A549 (cell line): ENCODE data around the gene VCY1B. TPM values are rescaled to one million over a fixed set of nuclear protein-coding genes. Genes with fewer than 3 reads are reported as not detected.
"Not testable (repeated sequence)": the region's sequence is repeated elsewhere in the genome, so short reads cannot be mapped to it uniquely, and the experiment has no call there.

Experiments
- ATAC-seq, 2 experiments: fragments of 200-7000 bp in 1 of 2; fragments of >200 bp in 1 of 2; cut with Nextera tagmentation in 1 of 2; cut with Tn5 transposase in 1 of 2; 3 replicates each; pipeline versions ENCODE4 v1.8.0 to v1.9.1; 2018 to 2020; ENCODE audit warnings: mild to moderate bottlenecking in 1 of 2, moderate library complexity in 1 of 2
- CTCF ChIA-PET: fragments of 300-600 bp; sonication (Branson Sonifier 250); formaldehyde crosslinking; extraction: SDS; loops from one replicate; lab custom pipeline; 2021; ENCODE audit warnings: antibody characterized with exemption, inconsistent platforms; lab: Yijun Ruan, JAX
- POLR2A ChIA-PET: fragments of 350-600 bp; formaldehyde crosslinking; extraction: SDS; loops from one replicate; lab custom pipeline; 2021; ENCODE audit warnings: antibody characterized with exemption, inconsistent platforms; lab: Yijun Ruan, JAX
- DNase-seq, 2 experiments: peaks; one replicate each; pipeline versions ENCODE4 v3.0.0 to v3.0.0-alpha.2; 2011 to 2016; ENCODE audit warnings: low read depth in 1 of 2, low spot score in 1 of 2
- FAIRE-seq: peaks from 2 replicates; lab custom pipeline; 2011; peaks lifted over from hg19 to GRCh38; lab: Jason Lieb, UNC
- H3K27ac ChIP-seq, 2 experiments: fragments of >200 bp; sonication (Bioruptor Twin); formaldehyde crosslinking; 3 replicates each; pipeline ENCODE4 v1.5.1; 2016 to 2017
- H3K4me1 ChIP-seq: fragments of >200 bp; sonication (Bioruptor Twin); formaldehyde crosslinking; 3 replicates; pipeline ENCODE4 v1.6.1; 2016
- H3K4me2 ChIP-seq: fragments of >200 bp; sonication (Bioruptor Twin); formaldehyde crosslinking; 3 replicates; pipeline ENCODE4 v1.6.1; 2016
- H3K4me3 ChIP-seq: fragments of >200 bp; sonication (Bioruptor Twin); formaldehyde crosslinking; 3 replicates; pipeline ENCODE4 v1.5.1; 2016
- H3K9me3 ChIP-seq: fragments of >200 bp; sonication (Bioruptor Twin); formaldehyde crosslinking; 3 replicates; pipeline ENCODE4 v1.6.1; 2016
- FOSL2 ChIP-seq, 2 experiments: fragments of 450-650 bp in 1 of 2; fragments of >200 bp in 1 of 2; sonication (Bioruptor Twin) in 1 of 2; formaldehyde crosslinking; IDR thresholded peaks; 2 replicates each; pipeline versions ENCODE4 v1.5.0 to v1.6.1; 2016 to 2020; ENCODE audit warnings: mild to moderate bottlenecking in 1 of 2, moderate library complexity in 1 of 2
- MYC ChIP-seq: IDR thresholded peaks from 2 replicates; pipeline ENCODE4 v1.6.1; 2012; ENCODE audit warnings: mild to moderate bottlenecking, inconsistent platforms, low read length, improper control_type of control experiment, borderline replicate concordance
- RFX5 ChIP-seq: fragments of 450-650 bp; IDR thresholded peaks from 2 replicates; pipeline ENCODE4 v1.7.1; 2014; ENCODE audit warnings: antibody characterized with exemption, mild to moderate bottlenecking, moderate library complexity
- WGBS: methylation state at CpG from one replicate; pipeline ENCODE4 v1.1.6; 2017; ENCODE audit errors: missing lambda C conversion rate; 5-methylcytosine and 5-hydroxymethylcytosine counted together
- polyA minus RNA-seq: library from RNA; depleted of rRNA, polyadenylated mRNA; stranded (reverse); fragments of >200 nt; gene quantifications from 2 replicates; pipeline ENCODE4 v1.2.3, GENCODE V29; 2011; rRNA and poly(A)+ RNA removed
- polyA plus RNA-seq, 4 experiments: library from polyadenylated mRNA; depleted of rRNA in 3 of 4; stranded (reverse); fragments of >200 nt; fragmentation: RNase III in 1 of 4; extraction: RNeasy Plus Mini Kit Qiagen cat#74134 plus additional on column Dnase treatment in 1 of 4; gene quantifications; 2 replicates in 3 of 4; 3 replicates in 1 of 4; pipeline ENCODE4 v1.2.3, GENCODE V29; 2011 to 2017

The VCY1B gene
- polyA plus RNA-seq (2011; rRNA removed): not detected in 2 replicates
- 0.12 and 0.15 TPM in 2 replicates for polyA plus RNA-seq (2012; cell fraction: cytosol; rRNA removed)
- not detected in 2 replicates for polyA plus RNA-seq (2012; cell fraction: nucleus; rRNA removed)
- not detected in 3 replicates for polyA plus RNA-seq (2017; fragmentation: RNase III; extraction: RNeasy Plus Mini Kit Qiagen cat#74134 plus additional on column Dnase treatment)
- polyA minus RNA-seq: not detected in 2 replicates

GRCh38 chrY:14055927-14056326 lies at the start of gene VCY1B:
VCY1B (plus strand) TSS chrY:14056227; CDS start chrY:14056290, 63 bp downstream.
- H3K4me3 ChIP-seq, H3K4me2 ChIP-seq, DNase-seq, CTCF ChIA-PET, H3K27ac ChIP-seq, H3K9me3 ChIP-seq, FAIRE-seq, POLR2A ChIA-PET, ATAC-seq, H3K4me1 ChIP-seq: not testable (repeated sequence)
- WGBS: no CpG with 5 or more reads among the region's 19 CpGs

GRCh38 chrY:14011916-14012315 lies 44.1 kb upstream of the VCY1B start:
- H3K4me3 ChIP-seq, DNase-seq, H3K9me3 ChIP-seq, H3K4me1 ChIP-seq, FAIRE-seq, ATAC-seq, POLR2A ChIA-PET, H3K4me2 ChIP-seq, CTCF ChIA-PET, H3K27ac ChIP-seq: not testable (repeated sequence)
- no CpG with 5 or more reads among the region's 2 CpGs for WGBS

- CTCF ChIA-PET, FAIRE-seq: not testable (repeated sequence)
- WGBS: no CpG with 5 or more reads among the region's 2 CpGs
Observed at GRCh38 chrY:14030395-14030794, 25.6 kb upstream of the VCY1B start.

GRCh38 chrY:14085877-14086276 lies 29.9 kb downstream of the VCY1B start:
- H3K4me1 ChIP-seq: no peaks in the 10 kb centered on the region
- no peak for FAIRE-seq
- ATAC-seq: no peak
- POLR2A ChIA-PET: no interaction called here
- H3K4me3 ChIP-seq: no peak overlapping the region
- H3K27ac ChIP-seq: no peak overlapping the region
- no peak for DNase-seq
- CTCF ChIA-PET: no interaction called here
- 0% methylated on average over 1 of the region's 1 CpG for WGBS
- no peak overlapping the region for H3K4me2 ChIP-seq
- TF ChIP-seq RFX5 (no peak), FOSL2 (IDR thresholded peaks at IDR 0.05) (no peak), FOSL2 (CRISPR knock-in tag; IDR thresholded peaks at IDR 0.05) (no peak), MYC (no peak)
- TF ChIP-seq, all 56 proteins: peak for 0
- H3K9me3 ChIP-seq: no peaks in the 10 kb centered on the region

More at GRCh38 chrY:14030395-14030794, 25.6 kb upstream of the VCY1B start:
- H3K9me3 ChIP-seq, H3K27ac ChIP-seq, H3K4me3 ChIP-seq, H3K4me1 ChIP-seq, ATAC-seq, DNase-seq, H3K4me2 ChIP-seq, POLR2A ChIA-PET: not testable (repeated sequence)

Other genes with a start within 250 kb of the VCY1B start
- gene VCY, start 69.8 kb upstream of the VCY1B start, polyA plus RNA-seq (2011; rRNA removed): not detected in 2 replicates
- gene VCY, start 69.8 kb upstream of the VCY1B start, polyA plus RNA-seq (2017; fragmentation: RNase III; extraction: RNeasy Plus Mini Kit Qiagen cat#74134 plus additional on column Dnase treatment): not detected in 3 replicates